Measurements from ENCODE around the gene SLC4A11. TPM values are rescaled to one million over a fixed set of nuclear protein-coding genes. Genes with fewer than 3 reads are reported as not detected.

SLC4A11 gene
- total and polyA plus RNA-seq, 2 experiments from 2014 or later = 14.8 to 17.1 TPM

DNA sequence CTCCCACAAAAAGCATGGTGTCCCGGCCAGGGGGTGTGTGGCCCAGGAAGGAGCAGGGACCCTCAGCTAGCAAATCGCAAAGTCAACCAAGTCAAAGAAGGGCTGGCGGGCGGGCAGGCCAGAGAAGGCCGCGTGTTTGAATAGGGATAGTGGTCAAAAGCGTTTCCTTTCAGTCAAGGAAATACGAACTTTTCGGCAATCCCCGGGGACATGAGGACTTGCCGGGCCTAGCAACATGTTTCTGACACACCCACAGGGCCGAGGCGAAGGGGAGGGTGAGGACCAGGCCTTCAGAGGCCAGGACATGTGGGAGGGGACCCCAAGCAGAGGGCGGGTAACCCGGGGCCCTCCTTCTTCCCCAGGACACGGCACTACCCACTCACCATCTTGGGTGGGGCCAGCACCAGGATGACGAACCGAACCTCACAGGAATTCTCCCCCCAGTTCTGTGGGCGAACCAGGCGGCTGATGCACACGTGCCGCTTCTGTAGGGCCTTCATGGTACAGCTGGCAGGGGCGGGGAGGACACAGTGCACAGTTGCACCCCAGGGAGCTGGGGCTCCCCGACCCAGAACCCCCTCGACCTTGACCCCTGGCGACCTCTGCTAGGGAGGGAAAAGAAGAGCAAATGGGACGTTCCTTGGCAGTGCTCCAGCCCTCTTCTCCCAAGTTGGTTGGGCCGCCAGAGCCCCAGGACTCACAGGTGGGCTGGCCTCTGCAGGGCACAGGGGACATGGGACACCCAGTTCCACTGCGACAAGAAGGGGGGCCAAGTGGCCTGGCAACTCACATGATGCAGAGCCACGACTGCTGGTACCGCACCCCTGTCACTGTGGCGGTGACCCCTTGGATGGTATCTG, 5.6 kb downstream of the SLC4A11 start:
- H3K36me3 Mint-ChIP-seq (ENCODE audit: low read depth) = peaks cover 10% of the 10 kb centered on the region; the same call in 1 of the 3 replicates
- Histone ChIP-seq H3K27me3 (ENCODE audit: insufficient read depth) (peaks cover 19% of the 10 kb centered on the region), H3K9me2 (ENCODE audit: insufficient read depth) (no peaks in the 10 kb centered on the region), H3K79me2 (replicated peaks; ENCODE audit: insufficient read depth) (no peaks in the 10 kb centered on the region), H4K20me1 (replicated peaks; ENCODE audit: insufficient read depth) (no peaks in the 10 kb centered on the region), H3K4me3 (no peak overlapping the region), H2AFZ (no peak overlapping the region), H3K36me3 (ENCODE audit: insufficient read depth) (no peaks in the 10 kb centered on the region), H3K4me2 (no peak overlapping the region), H3K27ac (ENCODE audit: low read depth) (no peak overlapping the region), H3F3A (replicated peaks; ENCODE audit: low read depth) (no peaks in the 10 kb centered on the region), H3K4me1 (ENCODE audit: insufficient read depth) (no peaks in the 10 kb centered on the region; the same call in 1 of the 2 replicates)
- no peak overlapping the region for H3K27ac Mint-ChIP-seq
- no peak for TF ChIP-seq CREB1 (CRISPR knock-in tag; IDR thresholded peaks at IDR 0.05; ENCODE audit: low read depth)
- no peak for TF ChIP-seq ZNF331 (CRISPR knock-in tag; IDR thresholded peaks at IDR 0.05; ENCODE audit: low read depth)
- TF ChIP-seq, protein P1, sequence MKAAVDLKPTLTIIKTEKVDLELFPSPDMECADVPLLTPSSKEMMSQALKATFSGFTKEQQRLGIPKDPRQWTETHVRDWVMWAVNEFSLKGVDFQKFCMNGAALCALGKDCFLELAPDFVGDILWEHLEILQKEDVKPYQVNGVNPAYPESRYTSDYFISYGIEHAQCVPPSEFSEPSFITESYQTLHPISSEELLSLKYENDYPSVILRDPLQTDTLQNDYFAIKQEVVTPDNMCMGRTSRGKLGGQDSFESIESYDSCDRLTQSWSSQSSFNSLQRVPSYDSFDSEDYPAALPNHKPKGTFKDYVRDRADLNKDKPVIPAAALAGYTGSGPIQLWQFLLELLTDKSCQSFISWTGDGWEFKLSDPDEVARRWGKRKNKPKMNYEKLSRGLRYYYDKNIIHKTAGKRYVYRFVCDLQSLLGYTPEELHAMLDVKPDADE (IDR thresholded peaks at IDR 0.05) = no peak
- TF ChIP-seq, protein P2, sequence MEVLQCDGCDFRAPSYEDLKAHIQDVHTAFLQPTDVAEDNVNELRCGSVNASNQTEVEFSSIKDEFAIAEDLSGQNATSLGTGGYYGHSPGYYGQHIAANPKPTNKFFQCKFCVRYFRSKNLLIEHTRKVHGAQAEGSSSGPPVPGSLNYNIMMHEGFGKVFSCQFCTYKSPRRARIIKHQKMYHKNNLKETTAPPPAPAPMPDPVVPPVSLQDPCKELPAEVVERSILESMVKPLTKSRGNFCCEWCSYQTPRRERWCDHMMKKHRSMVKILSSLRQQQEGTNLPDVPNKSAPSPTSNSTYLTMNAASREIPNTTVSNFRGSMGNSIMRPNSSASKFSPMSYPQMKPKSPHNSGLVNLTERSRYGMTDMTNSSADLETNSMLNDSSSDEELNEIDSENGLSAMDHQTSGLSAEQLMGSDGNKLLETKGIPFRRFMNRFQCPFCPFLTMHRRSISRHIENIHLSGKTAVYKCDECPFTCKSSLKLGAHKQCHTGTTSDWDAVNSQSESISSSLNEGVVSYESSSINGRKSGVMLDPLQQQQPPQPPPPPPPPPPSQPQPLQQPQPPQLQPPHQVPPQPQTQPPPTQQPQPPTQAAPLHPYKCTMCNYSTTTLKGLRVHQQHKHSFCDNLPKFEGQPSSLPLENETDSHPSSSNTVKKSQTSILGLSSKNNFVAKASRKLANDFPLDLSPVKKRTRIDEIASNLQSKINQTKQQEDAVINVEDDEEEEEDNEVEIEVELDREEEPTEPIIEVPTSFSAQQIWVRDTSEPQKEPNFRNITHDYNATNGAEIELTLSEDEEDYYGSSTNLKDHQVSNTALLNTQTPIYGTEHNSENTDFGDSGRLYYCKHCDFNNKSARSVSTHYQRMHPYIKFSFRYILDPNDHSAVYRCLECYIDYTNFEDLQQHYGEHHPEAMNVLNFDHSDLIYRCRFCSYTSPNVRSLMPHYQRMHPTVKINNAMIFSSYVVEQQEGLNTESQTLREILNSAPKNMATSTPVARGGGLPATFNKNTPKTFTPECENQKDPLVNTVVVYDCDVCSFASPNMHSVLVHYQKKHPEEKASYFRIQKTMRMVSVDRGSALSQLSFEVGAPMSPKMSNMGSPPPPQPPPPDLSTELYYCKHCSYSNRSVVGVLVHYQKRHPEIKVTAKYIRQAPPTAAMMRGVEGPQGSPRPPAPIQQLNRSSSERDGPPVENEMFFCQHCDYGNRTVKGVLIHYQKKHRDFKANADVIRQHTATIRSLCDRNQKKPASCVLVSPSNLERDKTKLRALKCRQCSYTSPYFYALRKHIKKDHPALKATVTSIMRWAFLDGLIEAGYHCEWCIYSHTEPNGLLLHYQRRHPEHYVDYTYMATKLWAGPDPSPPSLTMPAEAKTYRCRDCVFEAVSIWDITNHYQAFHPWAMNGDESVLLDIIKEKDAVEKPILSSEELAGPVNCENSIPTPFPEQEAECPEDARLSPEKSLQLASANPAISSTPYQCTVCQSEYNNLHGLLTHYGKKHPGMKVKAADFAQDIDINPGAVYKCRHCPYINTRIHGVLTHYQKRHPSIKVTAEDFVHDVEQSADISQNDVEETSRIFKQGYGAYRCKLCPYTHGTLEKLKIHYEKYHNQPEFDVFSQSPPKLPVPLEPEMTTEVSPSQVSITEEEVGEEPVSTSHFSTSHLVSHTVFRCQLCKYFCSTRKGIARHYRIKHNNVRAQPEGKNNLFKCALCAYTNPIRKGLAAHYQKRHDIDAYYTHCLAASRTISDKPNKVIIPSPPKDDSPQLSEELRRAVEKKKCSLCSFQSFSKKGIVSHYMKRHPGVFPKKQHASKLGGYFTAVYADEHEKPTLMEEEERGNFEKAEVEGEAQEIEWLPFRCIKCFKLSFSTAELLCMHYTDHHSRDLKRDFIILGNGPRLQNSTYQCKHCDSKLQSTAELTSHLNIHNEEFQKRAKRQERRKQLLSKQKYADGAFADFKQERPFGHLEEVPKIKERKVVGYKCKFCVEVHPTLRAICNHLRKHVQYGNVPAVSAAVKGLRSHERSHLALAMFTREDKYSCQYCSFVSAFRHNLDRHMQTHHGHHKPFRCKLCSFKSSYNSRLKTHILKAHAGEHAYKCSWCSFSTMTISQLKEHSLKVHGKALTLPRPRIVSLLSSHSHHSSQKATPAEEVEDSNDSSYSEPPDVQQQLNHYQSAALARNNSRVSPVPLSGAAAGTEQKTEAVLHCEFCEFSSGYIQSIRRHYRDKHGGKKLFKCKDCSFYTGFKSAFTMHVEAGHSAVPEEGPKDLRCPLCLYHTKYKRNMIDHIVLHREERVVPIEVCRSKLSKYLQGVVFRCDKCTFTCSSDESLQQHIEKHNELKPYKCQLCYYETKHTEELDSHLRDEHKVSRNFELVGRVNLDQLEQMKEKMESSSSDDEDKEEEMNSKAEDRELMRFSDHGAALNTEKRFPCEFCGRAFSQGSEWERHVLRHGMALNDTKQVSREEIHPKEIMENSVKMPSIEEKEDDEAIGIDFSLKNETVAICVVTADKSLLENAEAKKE (CRISPR knock-in tag; IDR thresholded peaks at IDR 0.05) = no peak
- TF ChIP-seq STAT1 (IDR thresholded peaks at IDR 0.05; ENCODE audit: unreplicated experiment) = no peak
- TF ChIP-seq JUNB (IDR thresholded peaks at IDR 0.05; ENCODE audit: unreplicated experiment) = no peak
- TF ChIP-seq, protein P3, sequence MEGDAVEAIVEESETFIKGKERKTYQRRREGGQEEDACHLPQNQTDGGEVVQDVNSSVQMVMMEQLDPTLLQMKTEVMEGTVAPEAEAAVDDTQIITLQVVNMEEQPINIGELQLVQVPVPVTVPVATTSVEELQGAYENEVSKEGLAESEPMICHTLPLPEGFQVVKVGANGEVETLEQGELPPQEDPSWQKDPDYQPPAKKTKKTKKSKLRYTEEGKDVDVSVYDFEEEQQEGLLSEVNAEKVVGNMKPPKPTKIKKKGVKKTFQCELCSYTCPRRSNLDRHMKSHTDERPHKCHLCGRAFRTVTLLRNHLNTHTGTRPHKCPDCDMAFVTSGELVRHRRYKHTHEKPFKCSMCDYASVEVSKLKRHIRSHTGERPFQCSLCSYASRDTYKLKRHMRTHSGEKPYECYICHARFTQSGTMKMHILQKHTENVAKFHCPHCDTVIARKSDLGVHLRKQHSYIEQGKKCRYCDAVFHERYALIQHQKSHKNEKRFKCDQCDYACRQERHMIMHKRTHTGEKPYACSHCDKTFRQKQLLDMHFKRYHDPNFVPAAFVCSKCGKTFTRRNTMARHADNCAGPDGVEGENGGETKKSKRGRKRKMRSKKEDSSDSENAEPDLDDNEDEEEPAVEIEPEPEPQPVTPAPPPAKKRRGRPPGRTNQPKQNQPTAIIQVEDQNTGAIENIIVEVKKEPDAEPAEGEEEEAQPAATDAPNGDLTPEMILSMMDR (conservative IDR thresholded peaks at IDR 0.05; ENCODE audit: low read depth in 2 of 2) = no peak
- no peak for TF ChIP-seq EZH2phosphoT487 (IDR thresholded peaks at IDR 0.05; ENCODE audit: unreplicated experiment)
- TF ChIP-seq EZH2 (IDR thresholded peaks at IDR 0.05; ENCODE audit: low read depth, unreplicated experiment) = no peak
- TF ChIP-seq NANOG (IDR thresholded peaks at IDR 0.05; ENCODE audit: borderline replicate concordance) = no peak
- TF ChIP-seq, protein P4, sequence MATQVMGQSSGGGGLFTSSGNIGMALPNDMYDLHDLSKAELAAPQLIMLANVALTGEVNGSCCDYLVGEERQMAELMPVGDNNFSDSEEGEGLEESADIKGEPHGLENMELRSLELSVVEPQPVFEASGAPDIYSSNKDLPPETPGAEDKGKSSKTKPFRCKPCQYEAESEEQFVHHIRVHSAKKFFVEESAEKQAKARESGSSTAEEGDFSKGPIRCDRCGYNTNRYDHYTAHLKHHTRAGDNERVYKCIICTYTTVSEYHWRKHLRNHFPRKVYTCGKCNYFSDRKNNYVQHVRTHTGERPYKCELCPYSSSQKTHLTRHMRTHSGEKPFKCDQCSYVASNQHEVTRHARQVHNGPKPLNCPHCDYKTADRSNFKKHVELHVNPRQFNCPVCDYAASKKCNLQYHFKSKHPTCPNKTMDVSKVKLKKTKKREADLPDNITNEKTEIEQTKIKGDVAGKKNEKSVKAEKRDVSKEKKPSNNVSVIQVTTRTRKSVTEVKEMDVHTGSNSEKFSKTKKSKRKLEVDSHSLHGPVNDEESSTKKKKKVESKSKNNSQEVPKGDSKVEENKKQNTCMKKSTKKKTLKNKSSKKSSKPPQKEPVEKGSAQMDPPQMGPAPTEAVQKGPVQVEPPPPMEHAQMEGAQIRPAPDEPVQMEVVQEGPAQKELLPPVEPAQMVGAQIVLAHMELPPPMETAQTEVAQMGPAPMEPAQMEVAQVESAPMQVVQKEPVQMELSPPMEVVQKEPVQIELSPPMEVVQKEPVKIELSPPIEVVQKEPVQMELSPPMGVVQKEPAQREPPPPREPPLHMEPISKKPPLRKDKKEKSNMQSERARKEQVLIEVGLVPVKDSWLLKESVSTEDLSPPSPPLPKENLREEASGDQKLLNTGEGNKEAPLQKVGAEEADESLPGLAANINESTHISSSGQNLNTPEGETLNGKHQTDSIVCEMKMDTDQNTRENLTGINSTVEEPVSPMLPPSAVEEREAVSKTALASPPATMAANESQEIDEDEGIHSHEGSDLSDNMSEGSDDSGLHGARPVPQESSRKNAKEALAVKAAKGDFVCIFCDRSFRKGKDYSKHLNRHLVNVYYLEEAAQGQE (IDR thresholded peaks at IDR 0.05; ENCODE audit: unreplicated experiment) = no peak
- no peak for TF ChIP-seq ZNF114 (CRISPR knock-in tag; IDR thresholded peaks at IDR 0.05)
- TF ChIP-seq POLR2AphosphoS5 (IDR thresholded peaks at IDR 0.05; ENCODE audit: low read depth) = no peak
- no peaks in the 10 kb centered on the region for H3K9me3 Mint-ChIP-seq
- no peak overlapping the region for H3K4me3 Mint-ChIP-seq
- H3K4me1 Mint-ChIP-seq = peaks cover 9% of the 10 kb centered on the region; the same call in 2 of the 3 replicates
- ATAC-seq (no peak), DNase-seq (ENCODE audit: low spot score) (no peak)
- peaks cover 29% of the 10 kb centered on the region for H3K27me3 Mint-ChIP-seq (ENCODE audit: insufficient read depth, low read depth, poor library complexity)

Data from GM23338 (cell line).